ENCODE measurements around the gene TRIM9. TPM values are rescaled to one million over a fixed set of nuclear protein-coding genes. Genes with fewer than 3 reads are reported as not detected.

The TRIM9 gene
- total and polyA plus RNA-seq, 9 of the 15 experiments (the other 6 are each of a cell fraction or from before 2014, with no cell fraction given) = 0.03 to 0.15 (median 0.04) TPM; not detected in 4

DNA sequence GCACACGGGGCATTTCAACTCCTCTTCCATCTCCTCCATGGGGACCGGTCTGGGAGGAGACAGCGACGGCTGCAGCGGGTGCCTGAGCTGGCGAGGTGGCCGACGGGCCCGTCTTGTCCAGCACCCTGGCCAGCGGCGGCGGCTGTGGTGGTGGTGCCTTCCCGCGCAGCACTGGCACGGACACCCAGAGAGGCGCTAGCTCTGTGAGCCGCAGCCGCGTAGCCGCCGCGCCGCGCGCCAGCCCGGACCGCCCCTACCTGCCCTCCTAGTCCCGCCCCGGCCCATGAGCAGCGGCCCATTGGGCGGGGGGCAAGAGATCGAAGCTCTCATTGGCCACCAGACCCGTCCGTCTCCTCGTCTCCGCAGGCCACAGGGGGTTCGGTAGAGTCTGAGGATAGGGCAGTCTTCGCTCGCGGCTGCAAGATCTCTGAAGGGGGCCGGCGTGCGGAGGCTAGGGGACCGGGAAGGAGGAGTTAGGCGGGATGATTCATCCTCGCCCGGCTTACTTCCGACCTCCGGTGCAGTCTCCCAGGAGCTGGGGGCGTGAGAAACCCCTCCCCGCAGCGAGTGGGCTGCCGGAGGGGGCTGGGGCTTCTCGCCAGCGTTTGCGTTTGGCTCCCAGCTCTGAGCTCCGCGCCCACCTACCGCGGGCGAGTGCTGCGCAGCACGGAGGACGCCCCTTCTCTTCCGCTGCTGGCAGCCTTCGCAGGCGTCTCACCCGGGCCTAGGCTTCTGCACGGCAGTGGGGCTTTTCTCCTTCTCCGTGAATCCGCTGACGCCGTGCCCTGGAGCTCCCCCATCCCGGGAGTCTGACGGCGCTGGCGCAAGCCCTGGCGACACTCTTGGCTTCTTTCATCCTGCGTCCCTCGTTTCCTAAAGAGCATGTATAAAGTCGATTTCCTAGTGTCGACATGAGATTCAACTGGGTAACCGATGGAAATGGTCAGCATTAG, at the start of gene TRIM9 (continued):
- TF ChIP-seq SMAD4 (CRISPR knock-in tag; conservative IDR thresholded peaks at IDR 0.05) (no peak), TBL1XR1 (IDR thresholded peaks at IDR 0.05; ENCODE audit: low read length in 2 of 2) (no peak), POLR2A (conservative IDR thresholded peaks at IDR 0.05) (no peak)
- TF ChIP-seq, protein P1, sequence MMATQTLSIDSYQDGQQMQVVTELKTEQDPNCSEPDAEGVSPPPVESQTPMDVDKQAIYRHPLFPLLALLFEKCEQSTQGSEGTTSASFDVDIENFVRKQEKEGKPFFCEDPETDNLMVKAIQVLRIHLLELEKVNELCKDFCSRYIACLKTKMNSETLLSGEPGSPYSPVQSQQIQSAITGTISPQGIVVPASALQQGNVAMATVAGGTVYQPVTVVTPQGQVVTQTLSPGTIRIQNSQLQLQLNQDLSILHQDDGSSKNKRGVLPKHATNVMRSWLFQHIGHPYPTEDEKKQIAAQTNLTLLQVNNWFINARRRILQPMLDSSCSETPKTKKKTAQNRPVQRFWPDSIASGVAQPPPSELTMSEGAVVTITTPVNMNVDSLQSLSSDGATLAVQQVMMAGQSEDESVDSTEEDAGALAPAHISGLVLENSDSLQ (IDR thresholded peaks at IDR 0.05) = peak; percentile 63

- no peak overlapping the region for H2AFZ ChIP-seq (ENCODE audit: low read depth, low read length)
- intact Hi-C loops (cut with micrococcal nuclease) (no loop called here), in situ Hi-C loops (cut with MboI) (no loop called here)
- no peaks in the 10 kb centered on the region for H3K27me3 ChIP-seq (ENCODE audit: control insufficient read depth in 2 of 2, insufficient read depth in 2 of 2, low read length in 2 of 2)
- no peak for DNase-seq (ENCODE audit: extremely low read depth in 1 of 4, low spot score in 3 of 4)
- no peaks in the 10 kb centered on the region for H3K4me1 ChIP-seq (replicated peaks in 1 of 2; ENCODE audit: control insufficient read depth in 2 of 2, insufficient read depth in 2 of 2, low read length in 2 of 2)
- TF ChIP-seq NR2C2 (CRISPR knock-in tag; IDR thresholded peaks at IDR 0.05) = no peak
- TF ChIP-seq NR2C2 (tag; IDR thresholded peaks at IDR 0.05) = no peak
- H3K4me3 ChIP-seq = no peak overlapping the region
- no peaks in the 10 kb centered on the region for H4K20me1 ChIP-seq (replicated peaks; ENCODE audit: control insufficient read depth, insufficient read depth, low read length)
- no peak overlapping the region for H3K4me2 ChIP-seq (ENCODE audit: insufficient read depth, low read length)
- CTCF ChIA-PET (ENCODE audit: low intra/inter-chr PET ratio) = no interaction called here
- BruUV-seq (replicated peaks) = no TSS peak
- no peaks in the 10 kb centered on the region for H3K79me2 ChIP-seq (ENCODE audit: control insufficient read depth, insufficient read depth, low read length)
- 0% methylated on average over 4 of the region's 4 CpGs for WGBS (ENCODE audit: insufficient coverage, low coverage, missing lambda C conversion rate)
- no peak overlapping the region for H3K9ac ChIP-seq (ENCODE audit: insufficient read depth in 1 of 2, low read depth in 2 of 2, low read length in 2 of 2)
- no peak for FAIRE-seq
- H3K27ac ChIP-seq (ENCODE audit: extremely low read depth, low read depth, low read length) = no peak overlapping the region
- ATAC-seq = no peak
- POLR2A ChIA-PET = no interaction called here
- no peaks in the 10 kb centered on the region for H3K36me3 ChIP-seq (ENCODE audit: control insufficient read depth, insufficient read depth, low read length)
- H3K9me3 ChIP-seq (replicated peaks; ENCODE audit: control insufficient read depth, insufficient read depth, low read depth, low read length) = no peaks in the 10 kb centered on the region
- H3K9me1 ChIP-seq (ENCODE audit: control insufficient read depth, insufficient read depth, low read length) = no peaks in the 10 kb centered on the region
These were observed 46.0 kb upstream of the TRIM9 start for GRCh38 chr14:51140856-51141255.

Data from K562 (cell line).